ENCODE results near the gene PHETA1. TPM values are rescaled to one million over a fixed set of nuclear protein-coding genes. Genes with fewer than 3 reads are reported as not detected.
A peak's percentile ranks its signal among the peaks of the same experiment; 100 is the strongest.

Gene PHETA1
- polyA plus RNA-seq, 2 of the 4 experiments (the other 2 are of a cell fraction), result 2.9 to 7.1 TPM

GRCh38 chr12:111354511-111354910, 14.4 kb downstream of the PHETA1 start:
- Histone ChIP-seq H3K4me2 (no peak overlapping the region), H3K9me3 (no peaks in the 10 kb centered on the region), H3K4me1 (no peaks in the 10 kb centered on the region), H3K27ac (no peak overlapping the region), H3K4me3 (no peak overlapping the region)
- 71% methylated on average over 5 of the region's 5 CpGs for WGBS (ENCODE audit: missing lambda C conversion rate)
- no peak for DNase-seq (ENCODE audit: low read depth in 1 of 2, low spot score in 1 of 2)
- ChIA-PET POLR2A (no interaction called here), CTCF (no interaction called here)
- ATAC-seq, result no peak
- FAIRE-seq, result no peak
- no peak for TF ChIP-seq NFE2L2 (conservative IDR thresholded peaks at IDR 0.05; ENCODE audit: low read length)
- TF ChIP-seq JUN (IDR thresholded peaks at IDR 0.05), result no peak
- no peak for TF ChIP-seq POLR2A (IDR thresholded peaks at IDR 0.05; ENCODE audit: low read length)
- TF ChIP-seq EP300 (IDR thresholded peaks at IDR 0.05), result no peak
- TF ChIP-seq POLR2AphosphoS2 (conservative IDR thresholded peaks at IDR 0.05; ENCODE audit: low read length), result no peak
- no peak for TF ChIP-seq HMGXB4 (CRISPR knock-in tag; IDR thresholded peaks at IDR 0.05; ENCODE audit: borderline replicate concordance)
- no peak for TF ChIP-seq CBX2 (IDR thresholded peaks at IDR 0.05; ENCODE audit: borderline replicate concordance, low read depth)
- no peak for TF ChIP-seq CHD2 (IDR thresholded peaks at IDR 0.05; ENCODE audit: low read length, partially characterized antibody)
- no peak for TF ChIP-seq FOXS1 (CRISPR knock-in tag; IDR thresholded peaks at IDR 0.05)
- no peak for TF ChIP-seq BHLHE40 (IDR thresholded peaks at IDR 0.05; ENCODE audit: low read depth, low read length)
- no peak for TF ChIP-seq EHF (CRISPR knock-in tag; IDR thresholded peaks at IDR 0.05)
- no peak for TF ChIP-seq MAFK (IDR thresholded peaks at IDR 0.05; ENCODE audit: partially characterized antibody)
- TF ChIP-seq ESRRA (IDR thresholded peaks at IDR 0.05; ENCODE audit: borderline replicate concordance, low read length), result no peak
- no peak for TF ChIP-seq MYC (IDR thresholded peaks at IDR 0.05; ENCODE audit: borderline replicate concordance, low read length)
- no peak for TF ChIP-seq FOSL2 (IDR thresholded peaks at IDR 0.05)
- TF ChIP-seq FOSL2 (CRISPR knock-in tag; IDR thresholded peaks at IDR 0.05), result no peak
- TF ChIP-seq ZC3H11A (IDR thresholded peaks at IDR 0.05), result no peak
- no peak for TF ChIP-seq FOSB (CRISPR knock-in tag; IDR thresholded peaks at IDR 0.05)
- TF ChIP-seq HOXB13 (CRISPR knock-in tag; IDR thresholded peaks at IDR 0.05; ENCODE audit: low read depth), result no peak
- TF ChIP-seq E2F6 (IDR thresholded peaks at IDR 0.05; ENCODE audit: borderline replicate concordance, low read depth), result no peak
- no peak for TF ChIP-seq REST (IDR thresholded peaks at IDR 0.05)

- Histone ChIP-seq H3K4me2 (no peak overlapping the region), H3K27ac (no peak overlapping the region), H3K4me3 (no peak overlapping the region), H3K4me1 (no peaks in the 10 kb centered on the region), H3K9me3 (peaks cover 4% of the 10 kb centered on the region; the same call in 2 of the 3 replicates)
- DNase-seq (ENCODE audit: low read depth in 1 of 2, low spot score in 1 of 2) (no peak), FAIRE-seq (no peak), ATAC-seq (no peak)
- POLR2A ChIA-PET, result no interaction called here
- WGBS (ENCODE audit: missing lambda C conversion rate), result 62% methylated on average over 5 of the region's 5 CpGs
- CTCF ChIA-PET, result interaction anchor here (2.3 kb wide), 1 partner anchor 22 kb away, joined by 7 read pairs; no protein-coding TSS in a partner anchor
- TF ChIP-seq ZFP36 (IDR thresholded peaks at IDR 0.05; ENCODE audit: borderline replicate concordance, partially characterized antibody) (peak; percentile 15), ZSCAN20 (CRISPR knock-in tag; IDR thresholded peaks at IDR 0.05) (no peak), FOSB (CRISPR knock-in tag; IDR thresholded peaks at IDR 0.05) (no peak)
These were observed 15.1 kb downstream of the PHETA1 start for GRCh38 chr12:111353603-111354295.

All from A549 (cell line).